Dedifferentiated amniotic fluid mesenchymal stem cell (primary cell): ENCODE measurements around the gene PHOSPHO2.

Source experiments
- DNase-seq: peaks from one replicate; pipeline ENCODE4 v3.0.0-alpha.2; 2016; ENCODE audit errors: extremely low spot score

The PHOSPHO2 gene, protein sequence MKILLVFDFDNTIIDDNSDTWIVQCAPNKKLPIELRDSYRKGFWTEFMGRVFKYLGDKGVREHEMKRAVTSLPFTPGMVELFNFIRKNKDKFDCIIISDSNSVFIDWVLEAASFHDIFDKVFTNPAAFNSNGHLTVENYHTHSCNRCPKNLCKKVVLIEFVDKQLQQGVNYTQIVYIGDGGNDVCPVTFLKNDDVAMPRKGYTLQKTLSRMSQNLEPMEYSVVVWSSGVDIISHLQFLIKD

GRCh38 chr2:169694113-169694893 lies at the start of gene PHOSPHO2, which contains the start of gene CFAP210:
PHOSPHO2 (plus strand) TSS chr2:169694469; CDS start chr2:169700972, 6,503 bp downstream.
CFAP210 (minus strand) TSS chr2:169694405; CDS start chr2:169694327, 78 bp downstream.
- peak; percentile 95 for DNase-seq

DNA sequence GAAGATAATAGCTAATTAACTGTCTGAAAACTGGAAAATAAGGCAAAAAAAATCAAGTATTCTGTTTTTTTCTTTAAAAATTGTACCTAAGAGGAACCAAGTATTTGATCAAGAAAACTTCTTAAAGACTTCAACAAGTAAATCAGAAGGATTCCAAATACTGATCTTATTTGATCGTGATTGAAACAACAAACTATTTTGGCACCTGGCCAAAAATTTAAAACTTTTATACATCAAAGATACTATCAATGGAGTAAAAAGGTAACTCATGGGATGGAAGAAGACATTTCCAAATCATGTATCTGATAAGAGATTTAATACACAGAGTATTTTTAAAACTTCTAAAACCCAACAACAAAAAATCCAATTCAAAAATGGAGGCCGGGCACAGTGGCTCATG lies 46.8 kb upstream of the PHOSPHO2 start:
- no peak for DNase-seq

- no peak for DNase-seq
These were observed 45.0 kb upstream of the PHOSPHO2 start for GRCh38 chr2:169649278-169649677.

DNA sequence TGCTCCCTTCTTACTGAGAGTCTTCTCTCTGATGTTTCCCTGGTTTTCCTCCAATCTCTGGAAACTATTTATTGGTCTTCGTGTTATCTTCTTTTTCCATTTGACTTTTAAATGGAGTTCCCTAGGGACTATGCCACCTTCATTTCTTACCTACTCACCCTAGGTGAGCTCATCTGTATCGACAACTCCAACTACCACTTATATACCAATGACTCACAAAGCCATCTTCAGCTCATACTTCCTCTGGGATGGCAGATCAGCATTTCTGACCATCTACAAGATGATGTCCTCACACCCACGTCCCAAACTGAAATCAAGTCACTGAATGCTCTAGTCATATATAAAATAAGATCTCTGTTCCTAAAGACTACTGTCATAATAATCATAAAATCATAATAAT lies 40.6 kb upstream of the PHOSPHO2 start:
- no peak for DNase-seq

DNA sequence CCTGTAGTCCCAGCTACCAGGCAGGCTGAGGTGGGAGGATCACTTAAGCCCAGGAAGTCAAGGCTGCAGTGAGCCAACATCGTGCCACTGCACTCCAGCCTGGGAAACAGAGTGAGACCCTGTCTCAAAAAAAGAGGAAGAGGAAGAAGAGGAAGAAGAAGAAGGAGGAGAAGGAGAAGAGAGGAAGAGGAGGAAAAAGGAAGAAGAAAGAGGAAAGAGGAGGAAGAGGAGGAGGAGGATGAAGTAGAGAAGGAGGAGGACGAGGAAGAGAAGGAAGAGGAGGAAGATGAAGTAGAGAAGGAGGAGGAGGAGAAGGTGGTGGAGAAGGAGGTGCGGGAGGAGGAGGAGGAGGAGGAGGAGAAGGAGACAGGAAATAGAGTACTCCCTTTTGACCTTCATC lies 38.1 kb upstream of the PHOSPHO2 start:
- no peak for DNase-seq

GRCh38 chr2:169658877-169659276 lies 35.4 kb upstream of the PHOSPHO2 start:
- no peak for DNase-seq

- DNase-seq, result no peak
These were observed 34.9 kb upstream of the PHOSPHO2 start for GRCh38 chr2:169659320-169659719.

DNA sequence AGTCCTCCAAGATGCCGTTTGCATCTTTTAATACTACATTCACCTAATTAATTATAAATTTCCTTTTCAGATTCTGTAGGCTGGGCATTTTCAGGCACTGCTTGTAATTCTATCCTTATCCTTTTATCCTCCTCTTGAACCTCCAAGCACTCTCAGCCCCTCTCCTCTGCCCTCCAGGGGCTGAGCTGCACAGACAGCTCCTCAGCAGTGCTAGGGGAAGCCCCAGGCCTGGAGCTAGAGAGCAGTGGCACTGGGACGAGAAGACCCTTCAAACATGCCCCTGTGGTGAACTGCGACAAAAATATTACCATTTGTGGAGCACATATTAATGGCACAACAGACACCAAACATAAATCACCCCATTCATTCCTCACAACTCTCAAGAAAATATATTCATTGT lies 33.0 kb upstream of the PHOSPHO2 start:
- DNase-seq, result no peak

GRCh38 chr2:169662744-169663143 lies 31.5 kb upstream of the PHOSPHO2 start:
- no peak for DNase-seq

GRCh38 chr2:169663247-169663646 lies 31.0 kb upstream of the PHOSPHO2 start:
- no peak for DNase-seq

- no peak for DNase-seq
These were observed 29.7 kb upstream of the PHOSPHO2 start for GRCh38 chr2:169664600-169664977.

DNA sequence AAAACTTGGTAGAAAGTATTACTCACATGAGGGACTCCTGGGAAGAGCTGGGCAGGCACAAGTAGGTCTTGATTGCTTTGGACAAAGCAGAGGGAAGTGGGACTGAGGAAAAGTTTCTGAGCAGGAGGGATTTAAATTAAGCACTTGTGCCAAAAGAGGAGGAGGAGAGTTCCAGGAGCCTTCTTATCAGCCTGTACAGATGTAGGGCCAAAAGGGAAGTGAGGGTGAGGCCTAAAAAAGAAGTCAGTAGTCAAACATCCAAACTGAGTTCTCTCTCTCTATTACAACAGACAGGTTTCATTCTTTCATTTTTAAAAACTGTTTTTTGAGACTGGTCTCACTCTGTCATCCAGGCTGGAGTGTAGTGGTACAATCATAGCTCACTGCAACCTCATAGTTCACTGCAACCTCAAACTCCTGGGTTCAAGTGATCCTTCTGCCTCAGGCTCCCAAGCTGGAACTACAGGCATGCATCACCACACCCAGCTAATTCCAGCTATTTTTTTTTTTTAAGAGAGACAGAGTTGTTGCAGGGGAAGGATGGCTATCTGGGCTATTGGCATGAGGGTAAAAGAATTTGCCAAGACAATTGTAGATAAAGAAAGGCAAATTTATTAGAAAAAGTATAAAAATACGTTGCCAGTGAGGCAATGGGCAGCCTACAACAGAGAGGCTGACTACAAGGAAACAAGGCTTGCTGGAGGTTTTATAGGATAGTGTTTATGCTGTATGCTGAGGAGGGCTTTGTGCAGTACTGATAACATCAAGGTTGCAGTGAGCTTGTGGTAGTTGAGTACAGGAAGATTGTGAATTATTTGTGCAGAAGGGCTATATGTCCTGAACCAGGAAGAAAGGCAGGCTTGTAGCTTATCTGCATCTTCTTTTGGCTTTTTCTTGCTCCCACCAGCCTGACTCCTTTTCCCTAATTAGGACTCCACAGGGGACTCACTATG lies 29.0 kb upstream of the PHOSPHO2 start:
- DNase-seq, result no peak

- DNase-seq, result no peak
These were observed 26.7 kb upstream of the PHOSPHO2 start for GRCh38 chr2:169667583-169667982.

DNA sequence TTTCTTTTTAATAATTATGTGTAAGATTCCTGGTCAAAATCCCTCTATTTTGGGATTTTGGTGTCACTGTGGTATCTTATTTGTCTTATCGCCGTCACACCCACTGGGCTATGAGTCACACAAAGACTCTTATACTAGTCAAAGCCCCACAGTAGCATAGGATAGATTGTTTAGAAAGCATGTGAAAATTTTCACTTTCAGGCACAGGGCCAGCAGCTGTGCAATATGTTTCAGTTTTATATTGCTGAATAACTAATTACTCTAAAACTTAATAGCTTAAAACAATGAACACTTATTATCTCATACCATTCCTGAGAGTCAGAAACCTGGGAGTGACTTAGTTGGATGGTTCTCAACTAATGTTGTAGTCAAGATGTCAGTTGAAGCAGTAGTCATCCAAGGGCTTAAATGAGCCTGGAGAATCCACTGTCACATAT lies 24.0 kb upstream of the PHOSPHO2 start:
- DNase-seq, result no peak

DNA sequence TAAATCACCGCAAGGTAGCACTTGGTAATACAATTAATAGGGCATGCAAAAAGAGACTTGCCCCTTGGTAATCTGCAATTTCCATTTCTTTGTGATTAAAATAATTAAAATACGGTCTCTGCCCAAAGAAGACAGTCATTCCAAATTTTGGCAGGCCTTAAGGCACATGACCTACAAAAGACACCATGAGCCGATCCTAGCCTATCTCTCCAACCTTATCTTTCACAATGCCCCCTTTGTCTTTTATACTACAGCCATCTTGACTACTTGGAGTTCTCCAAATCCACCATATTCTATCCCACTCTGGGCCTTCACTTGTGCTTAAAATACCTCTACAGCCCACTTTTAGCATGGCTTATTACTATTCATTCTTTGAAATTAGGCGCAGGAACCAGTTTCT lies 23.3 kb upstream of the PHOSPHO2 start:
- DNase-seq, result no peak

- no peak for DNase-seq
These were observed 21.9 kb upstream of the PHOSPHO2 start for GRCh38 chr2:169672406-169672805.

GRCh38 chr2:169673106-169673505 lies 21.2 kb upstream of the PHOSPHO2 start:
- no peak for DNase-seq

GRCh38 chr2:169673921-169674320 lies 20.3 kb upstream of the PHOSPHO2 start:
- no peak for DNase-seq

DNA sequence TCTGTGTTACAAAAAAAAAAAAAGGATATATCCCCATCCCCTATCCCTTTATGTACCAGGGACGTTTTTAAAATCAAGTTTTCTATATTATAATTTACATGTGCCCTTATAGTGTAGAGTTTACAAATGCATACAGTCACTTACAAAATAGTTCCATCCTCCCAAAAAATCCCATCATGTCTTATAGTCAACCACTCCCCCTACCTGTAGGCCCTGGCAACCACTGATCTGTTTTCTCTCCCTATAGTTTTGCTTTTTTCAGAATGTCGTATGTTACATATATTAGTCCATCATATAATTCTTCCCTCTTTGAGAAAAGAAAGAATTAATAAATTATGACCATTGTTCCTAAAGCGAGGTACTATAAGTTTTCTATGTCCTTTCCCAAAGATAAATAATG lies 17.9 kb upstream of the PHOSPHO2 start:
- DNase-seq, result no peak

- no peak for DNase-seq
These were observed 17.4 kb upstream of the PHOSPHO2 start for GRCh38 chr2:169676850-169677249.

GRCh38 chr2:169683054-169683424 lies 11.2 kb upstream of the PHOSPHO2 start:
- DNase-seq, result no peak
